ENCODE results near the gene FOXD4L1.
"Not testable (repeated sequence)": the region's sequence is repeated elsewhere in the genome, so short reads cannot be mapped to it uniquely, and the experiment has no call there.

GRCh38 chr2:113515457-113515856 lies 17.0 kb downstream of the FOXD4L1 start:
- not testable (repeated sequence) for TF ChIP-seq CTCF (IDR thresholded peaks at IDR 0.05 in 8 of 11, conservative IDR thresholded peaks at IDR 0.05 in 3 of 11); POLR2A (IDR thresholded peaks at IDR 0.05)

All from spleen (tissue), 7 donors.